HG03457 (cell line): ENCODE results near the gene CATSPERE.
A peak's percentile ranks its signal among the peaks of the same experiment; 100 is the strongest.
"Not testable (repeated sequence)": the region's sequence is repeated elsewhere in the genome, so short reads cannot be mapped to it uniquely, and the experiment has no call there.

Source experiments
- ATAC-seq: cut with Tn5 transposase; IDR thresholded peaks from one replicate; pipeline ENCODE4 v1.9.1; 2021; ENCODE audit warnings: moderate number of reproducible peaks; ENCODE audit not compliant: unreplicated experiment

The CATSPERE gene

GRCh38 chr1:244447552-244447951 is 13.5 kb upstream of the CATSPERE start:
- no peak for ATAC-seq

GRCh38 chr1:244448279-244449036 is 12.6 kb upstream of the CATSPERE start:
- no peak for ATAC-seq

- no peak for ATAC-seq
Measured at GRCh38 chr1:244449936-244450508, 11.1 kb upstream of the CATSPERE start.

GRCh38 chr1:244450597-244451538 is 10.2 kb upstream of the CATSPERE start:
- peak; percentile 1 for ATAC-seq

- no peak for ATAC-seq
Measured at GRCh38 chr1:244451539-244451950, 9.5 kb upstream of the CATSPERE start, which contains the start of gene ADSS2. ADSS2 (minus strand) TSS chr1:244451909; CDS start chr1:244451817, 92 bp downstream.

- ATAC-seq = peak; percentile 94
Measured at GRCh38 chr1:244451951-244452795, 8.9 kb upstream of the CATSPERE start.

GRCh38 chr1:244454412-244454811 is 6.7 kb upstream of the CATSPERE start:
- ATAC-seq = no peak

GRCh38 chr1:244456586-244456985 is 4.5 kb upstream of the CATSPERE start:
- ATAC-seq = no peak

GRCh38 chr1:244458781-244459180 is 2.3 kb upstream of the CATSPERE start:
- no peak for ATAC-seq

- no peak for ATAC-seq
Measured at GRCh38 chr1:244460197-244460596, 876 bp upstream of the CATSPERE start.

- ATAC-seq = no peak
Measured at GRCh38 chr1:244466724-244467123, 5.7 kb downstream of the CATSPERE start.

- ATAC-seq = no peak
Measured at GRCh38 chr1:244473059-244473605, 12.1 kb downstream of the CATSPERE start.

GRCh38 chr1:244484971-244485370 is 23.9 kb downstream of the CATSPERE start:
- ATAC-seq = not testable (repeated sequence)

GRCh38 chr1:244494653-244495052 is 33.6 kb downstream of the CATSPERE start:
- no peak for ATAC-seq

- ATAC-seq = no peak
Measured at GRCh38 chr1:244496186-244496585, 35.1 kb downstream of the CATSPERE start.

GRCh38 chr1:244497805-244498204 is 36.7 kb downstream of the CATSPERE start:
- ATAC-seq = no peak

- ATAC-seq = not testable (repeated sequence)
Measured at GRCh38 chr1:244499484-244499883, 38.4 kb downstream of the CATSPERE start.

- ATAC-seq = not testable (repeated sequence)
Measured at GRCh38 chr1:244500515-244500914, 39.4 kb downstream of the CATSPERE start.

GRCh38 chr1:244502630-244503029 is 41.6 kb downstream of the CATSPERE start:
- ATAC-seq = no peak

GRCh38 chr1:244513493-244513892 is 52.4 kb downstream of the CATSPERE start:
- ATAC-seq = no peak
